Fibroblast of lung (primary cell): ENCODE results near the gene FYN. TPM values are rescaled to one million over a fixed set of nuclear protein-coding genes. Genes with fewer than 3 reads are reported as not detected.

Experiments
- DNase-seq, 2 donors: peaks; one replicate each; pipeline versions ENCODE4 v3.0.0 to v3.0.0-alpha.2; 2010; ENCODE audit warnings: low read depth in 2 of 2
- H2AFZ ChIP-seq: 2 replicates; pipeline ENCODE4 v1.5.1; 2012; ENCODE audit warnings: low read length, control low read depth, inconsistent platforms
- H3K27ac ChIP-seq: 2 replicates; pipeline ENCODE4 v1.5.1; 2011; ENCODE audit warnings: low read length, control low read depth; ENCODE audit not compliant: insufficient read depth
- H3K27me3 ChIP-seq: 2 replicates; pipeline ENCODE4 v1.5.1; 2011; ENCODE audit warnings: mild to moderate bottlenecking, low read length; ENCODE audit not compliant: control insufficient read depth, insufficient read depth
- H3K36me3 ChIP-seq: 2 replicates; pipeline ENCODE4 v1.5.1; 2011; ENCODE audit warnings: low read length; ENCODE audit not compliant: control insufficient read depth, insufficient read depth
- H3K4me1 ChIP-seq: 2 replicates; pipeline ENCODE4 v1.5.1; 2011; ENCODE audit warnings: low read length; ENCODE audit not compliant: control insufficient read depth, insufficient read depth; ENCODE audit errors: extremely low read depth
- H3K4me2 ChIP-seq: 2 replicates; pipeline ENCODE4 v1.5.1; 2011; ENCODE audit warnings: low read length, control low read depth; ENCODE audit not compliant: insufficient read depth; ENCODE audit errors: extremely low read depth
- H3K4me3 ChIP-seq, 4 experiments: fragments of 200-600 bp in 1 of 4; sonication (generic) in 1 of 4; replicated peaks in 1 of 4; 2 replicates each; pipeline ENCODE4 v1.5.1; 2011 to 2016; ENCODE audit warnings: low read length in 4 of 4, low read depth in 3 of 4, mild to moderate bottlenecking in 3 of 4, control low read depth in 2 of 4, inconsistent platforms in 1 of 4, mixed read lengths in 1 of 4; ENCODE audit not compliant: insufficient read depth in 1 of 4; ENCODE audit errors: control extremely low read depth in 1 of 4
- H3K79me2 ChIP-seq: 2 replicates; pipeline ENCODE4 v1.5.1; 2012; ENCODE audit warnings: mild to moderate bottlenecking, low read length, inconsistent platforms; ENCODE audit not compliant: control insufficient read depth, insufficient read depth
- H3K9ac ChIP-seq: 2 replicates; pipeline ENCODE4 v1.5.1; 2011; ENCODE audit warnings: mild to moderate bottlenecking, low read length, control low read depth; ENCODE audit not compliant: insufficient read depth
- H3K9me3 ChIP-seq: 2 replicates; pipeline ENCODE4 v1.5.1; 2012; ENCODE audit warnings: low read depth, low read length; ENCODE audit not compliant: control insufficient read depth, insufficient read depth
- H4K20me1 ChIP-seq: 2 replicates; pipeline ENCODE4 v1.5.1; 2011; ENCODE audit warnings: low read length; ENCODE audit not compliant: control insufficient read depth, insufficient read depth; ENCODE audit errors: extremely low read depth
- CTCF ChIP-seq, 2 donors: IDR thresholded peaks in 1 of 2; conservative IDR thresholded peaks in 1 of 2; 1 replicate in 1 of 2; 2 replicates in 1 of 2; pipeline ENCODE4 v1.5.1; 2011 to 2012; ENCODE audit warnings: low read length in 2 of 2, control low read depth in 1 of 2, inconsistent platforms in 1 of 2, low read depth in 1 of 2, mild to moderate bottlenecking in 1 of 2
- EZH2 ChIP-seq: IDR thresholded peaks from 2 replicates; pipeline ENCODE4 v1.5.1; 2012; ENCODE audit warnings: low read length, control low read depth, mild to moderate bottlenecking; ENCODE audit errors: missing control alignments
- polyA plus RNA-seq, 2 donors: library from polyadenylated mRNA; depleted of rRNA in 1 of 2; stranded (reverse) in 1 of 2; unstranded in 1 of 2; fragments of >200 nt; gene quantifications; 2 replicates each; pipeline ENCODE4 v1.2.1, GENCODE V29; 2011 to 2012; ENCODE audit warnings: missing spikeins in 1 of 2
- total RNA-seq: library from RNA; depleted of rRNA; stranded (reverse); fragments of >200 nt; gene quantifications from 2 replicates; pipeline ENCODE4 v1.2.1, GENCODE V29; 2014

The FYN gene
- total and polyA plus RNA-seq, 2 donors (not counting 1 experiment from before 2014, with no cell fraction given) = 64.7 TPM

- no peak overlapping the region for H2AFZ ChIP-seq
- H3K4me1 ChIP-seq = peaks cover 11% of the 10 kb centered on the region
- H3K4me3 ChIP-seq = no peak overlapping the region
- H3K9me3 ChIP-seq = no peaks in the 10 kb centered on the region
- no peak overlapping the region for H3K4me2 ChIP-seq
- H3K27ac ChIP-seq = peak overlapping the region; percentile 29
- TF ChIP-seq EZH2 = no peak
- no peak for TF ChIP-seq CTCF (conservative IDR thresholded peaks at IDR 0.05 in 1 of 2, IDR thresholded peaks at IDR 0.05 in 1 of 2; ENCODE audit: low read depth in 1 of 2, low read length in 2 of 2)
- no peaks in the 10 kb centered on the region for H3K36me3 ChIP-seq
- no peak for DNase-seq
- H3K27me3 ChIP-seq = no peaks in the 10 kb centered on the region
- H3K79me2 ChIP-seq = no peaks in the 10 kb centered on the region
- no peaks in the 10 kb centered on the region for H4K20me1 ChIP-seq
- no peak overlapping the region for H3K9ac ChIP-seq
Measured at GRCh38 chr6:111823012-111823411, 50.2 kb downstream of the FYN start.

- no peaks in the 10 kb centered on the region for H3K27me3 ChIP-seq
- H3K9ac ChIP-seq = no peak overlapping the region
- H3K4me2 ChIP-seq = no peak overlapping the region
- no peak for TF ChIP-seq CTCF (conservative IDR thresholded peaks at IDR 0.05 in 1 of 2, IDR thresholded peaks at IDR 0.05 in 1 of 2; ENCODE audit: low read depth in 1 of 2, low read length in 2 of 2)
- TF ChIP-seq EZH2 = no peak
- no peaks in the 10 kb centered on the region for H3K79me2 ChIP-seq
- DNase-seq = no peak
- no peaks in the 10 kb centered on the region for H3K9me3 ChIP-seq
- no peak overlapping the region for H3K27ac ChIP-seq
- H3K36me3 ChIP-seq = no peaks in the 10 kb centered on the region
- H4K20me1 ChIP-seq = no peaks in the 10 kb centered on the region
- H3K4me3 ChIP-seq = no peak overlapping the region
- H2AFZ ChIP-seq = no peak overlapping the region
- peaks cover 9% of the 10 kb centered on the region for H3K4me1 ChIP-seq
Measured at GRCh38 chr6:111819458-111819857, 53.8 kb downstream of the FYN start.

GRCh38 chr6:111818539-111819226, 54.6 kb downstream of the FYN start:
- H3K27ac ChIP-seq = no peak overlapping the region

More at GRCh38 chr6:111818539-111819226, 54.6 kb downstream of the FYN start:
- Histone ChIP-seq H3K9ac (no peak overlapping the region), H3K4me3 (no peak overlapping the region), H3K4me1 (peaks cover 6% of the 10 kb centered on the region), H2AFZ (no peak overlapping the region), H3K27me3 (no peaks in the 10 kb centered on the region), H3K79me2 (no peaks in the 10 kb centered on the region), H4K20me1 (no peaks in the 10 kb centered on the region), H3K4me2 (no peak overlapping the region), H3K36me3 (no peaks in the 10 kb centered on the region), H3K9me3 (no peaks in the 10 kb centered on the region)
- TF ChIP-seq EZH2 (no peak), CTCF (conservative IDR thresholded peaks at IDR 0.05 in 1 of 2, IDR thresholded peaks at IDR 0.05 in 1 of 2; ENCODE audit: low read depth in 1 of 2, low read length in 2 of 2) (no peak)
- peak; percentile 34 for DNase-seq
